Measurements from ENCODE around the gene ATP9A. TPM values are rescaled to one million over a fixed set of nuclear protein-coding genes. Genes with fewer than 3 reads are reported as not detected.

The ATP9A gene
- total and polyA plus RNA-seq, 2 donors (not counting 1 experiment from before 2014, with no cell fraction given) = 23.3 to 96.3 TPM

GRCh38 chr20:51680067-51680749 is 88.0 kb downstream of the ATP9A start:
- Histone ChIP-seq H3K4me1 (ENCODE audit: control insufficient read depth, extremely low read depth, insufficient read depth, low read length) (no peaks in the 10 kb centered on the region), H3K9ac (ENCODE audit: insufficient read depth, low read length) (no peak overlapping the region), H2AFZ (ENCODE audit: low read length) (no peak overlapping the region), H3K9me3 (ENCODE audit: control insufficient read depth, insufficient read depth, low read depth, low read length) (no peaks in the 10 kb centered on the region), H3K27me3 (ENCODE audit: control insufficient read depth, insufficient read depth, low read length) (no peaks in the 10 kb centered on the region), H3K79me2 (ENCODE audit: control insufficient read depth, insufficient read depth, low read length) (no peaks in the 10 kb centered on the region), H3K27ac (ENCODE audit: insufficient read depth, low read length) (no peak overlapping the region), H3K4me3 (replicated peaks in 1 of 4; ENCODE audit: control extremely low read depth in 1 of 4, insufficient read depth in 1 of 4, low read depth in 3 of 4, low read length in 4 of 4) (no peak overlapping the region), H4K20me1 (ENCODE audit: control insufficient read depth, extremely low read depth, insufficient read depth, low read length) (no peaks in the 10 kb centered on the region), H3K36me3 (ENCODE audit: control insufficient read depth, insufficient read depth, low read length) (no peaks in the 10 kb centered on the region), H3K4me2 (ENCODE audit: extremely low read depth, insufficient read depth, low read length) (no peak overlapping the region)
- no peak for DNase-seq (ENCODE audit: low read depth in 2 of 2)
- TF ChIP-seq EZH2 (IDR thresholded peaks at IDR 0.05; ENCODE audit: low read length, missing control alignments) (no peak), CTCF (conservative IDR thresholded peaks at IDR 0.05 in 1 of 2, IDR thresholded peaks at IDR 0.05 in 1 of 2; ENCODE audit: low read depth in 1 of 2, low read length in 2 of 2) (no peak)

- Histone ChIP-seq H3K27ac (ENCODE audit: insufficient read depth, low read length) (no peak overlapping the region), H3K9me3 (ENCODE audit: control insufficient read depth, insufficient read depth, low read depth, low read length) (no peaks in the 10 kb centered on the region), H3K36me3 (ENCODE audit: control insufficient read depth, insufficient read depth, low read length) (no peaks in the 10 kb centered on the region), H2AFZ (ENCODE audit: low read length) (no peak overlapping the region), H3K9ac (ENCODE audit: insufficient read depth, low read length) (no peak overlapping the region), H3K4me2 (ENCODE audit: extremely low read depth, insufficient read depth, low read length) (no peak overlapping the region), H3K4me1 (ENCODE audit: control insufficient read depth, extremely low read depth, insufficient read depth, low read length) (no peaks in the 10 kb centered on the region), H4K20me1 (ENCODE audit: control insufficient read depth, extremely low read depth, insufficient read depth, low read length) (no peaks in the 10 kb centered on the region), H3K79me2 (ENCODE audit: control insufficient read depth, insufficient read depth, low read length) (no peaks in the 10 kb centered on the region), H3K4me3 (replicated peaks in 1 of 4; ENCODE audit: control extremely low read depth in 1 of 4, insufficient read depth in 1 of 4, low read depth in 3 of 4, low read length in 4 of 4) (no peak overlapping the region), H3K27me3 (ENCODE audit: control insufficient read depth, insufficient read depth, low read length) (no peaks in the 10 kb centered on the region)
- TF ChIP-seq CTCF (conservative IDR thresholded peaks at IDR 0.05 in 1 of 2, IDR thresholded peaks at IDR 0.05 in 1 of 2; ENCODE audit: low read depth in 1 of 2, low read length in 2 of 2) = no peak
- no peak for TF ChIP-seq EZH2 (IDR thresholded peaks at IDR 0.05; ENCODE audit: low read length, missing control alignments)
- DNase-seq (ENCODE audit: low read depth in 2 of 2) = no peak
These were observed 88.8 kb downstream of the ATP9A start for GRCh38 chr20:51679254-51679921.

- H3K4me2 ChIP-seq (ENCODE audit: extremely low read depth, insufficient read depth, low read length) = no peak overlapping the region
- H3K4me3 ChIP-seq (replicated peaks in 1 of 4; ENCODE audit: control extremely low read depth in 1 of 4, insufficient read depth in 1 of 4, low read depth in 3 of 4, low read length in 4 of 4) = no peak overlapping the region
- H4K20me1 ChIP-seq (ENCODE audit: control insufficient read depth, extremely low read depth, insufficient read depth, low read length) = no peaks in the 10 kb centered on the region
- H3K4me1 ChIP-seq (ENCODE audit: control insufficient read depth, extremely low read depth, insufficient read depth, low read length) = no peaks in the 10 kb centered on the region
- H3K9ac ChIP-seq (ENCODE audit: insufficient read depth, low read length) = no peak overlapping the region
- peaks cover 3% of the 10 kb centered on the region for H3K36me3 ChIP-seq (ENCODE audit: control insufficient read depth, insufficient read depth, low read length)
- H2AFZ ChIP-seq (ENCODE audit: low read length) = no peak overlapping the region
- peak in 1 of 2 donors; percentile 23 for DNase-seq (ENCODE audit: low read depth in 2 of 2)
- peak; percentile 12 to 33 for TF ChIP-seq CTCF (conservative IDR thresholded peaks at IDR 0.05 in 1 of 2, IDR thresholded peaks at IDR 0.05 in 1 of 2; ENCODE audit: low read depth in 1 of 2, low read length in 2 of 2)
- no peak for TF ChIP-seq EZH2 (IDR thresholded peaks at IDR 0.05; ENCODE audit: low read length, missing control alignments)
- H3K27ac ChIP-seq (ENCODE audit: insufficient read depth, low read length) = no peak overlapping the region
- H3K79me2 ChIP-seq (ENCODE audit: control insufficient read depth, insufficient read depth, low read length) = no peaks in the 10 kb centered on the region
- H3K9me3 ChIP-seq (ENCODE audit: control insufficient read depth, insufficient read depth, low read depth, low read length) = no peaks in the 10 kb centered on the region
- no peaks in the 10 kb centered on the region for H3K27me3 ChIP-seq (ENCODE audit: control insufficient read depth, insufficient read depth, low read length)
These were observed 90.0 kb downstream of the ATP9A start for GRCh38 chr20:51678026-51678697.
